HCT116 (cell line): ENCODE results near the gene SYT11. TPM values are rescaled to one million over a fixed set of nuclear protein-coding genes. Genes with fewer than 3 reads are reported as not detected.

Experiments used
- ATAC-seq: fragments of 200-7000 bp; cut with Tn5 transposase; 2 replicates; pipeline ENCODE4 v1.9.1; 2020; ENCODE audit warnings: mild to moderate bottlenecking, moderate library complexity
- BruUV-seq: library from RNA; stranded (reverse); fragments of 400-500 nt; replicated peaks from 2 replicates; lab custom pipeline; 2021; lab: Mats Ljungman, UMichigan
- CTCF ChIA-PET: fragments of 300-600 bp; sonication (Branson Sonifier 250); formaldehyde crosslinking; loops from one replicate; lab custom pipeline; 2021; ENCODE audit warnings: antibody characterized with exemption; lab: Charles Lee
- POLR2A ChIA-PET: fragments of 300-600, 350-600 bp; sonication (Branson Sonifier 250); formaldehyde crosslinking; loops from one replicate; lab custom pipeline; 2021; ENCODE audit warnings: antibody characterized with exemption; lab: Charles Lee
- RAD21 ChIA-PET, 2 experiments: fragments of 300-600 bp; sonication (Branson Sonifier 250); formaldehyde crosslinking; loops; one replicate each; lab custom pipeline; 2023; ENCODE audit warnings: low total read pairs in 2 of 2; ENCODE audit not compliant: uncharacterized antibody in 2 of 2, unreplicated experiment in 2 of 2, low non-redundant PET in 1 of 2; lab: Charles Lee
- DNase-seq: peaks from one replicate; pipeline ENCODE4 v3.0.0-alpha.2; 2010; ENCODE audit warnings: low read depth, low spot score
- H2AFZ ChIP-seq: fragments of 200-600 bp; shearing (Covaris generic), sonication (generic); 2 replicates; pipeline ENCODE4 v1.6.1; 2017; ENCODE audit warnings: low read depth, mixed run types, mixed read lengths, antibody characterized with exemption, low read length; ENCODE audit not compliant: poor library complexity, severe bottlenecking
- H3K27ac ChIP-seq: 2 replicates; pipeline ENCODE4 v1.5.1; 2012; ENCODE audit warnings: low read depth, low read length
- H3K27me3 ChIP-seq: fragments of 200-600 bp; sonication (generic); 2 replicates; pipeline ENCODE4 v1.6.1; 2016; ENCODE audit warnings: mixed run types, low read length, mixed read lengths; ENCODE audit not compliant: insufficient read depth
- H3K36me3 ChIP-seq, 2 experiments: fragments of 200-500 bp in 1 of 2; fragments of 200-600 bp in 1 of 2; sonication (Bioruptor generic) in 1 of 2; sonication (generic) in 1 of 2; 2 replicates each; pipeline versions ENCODE4 v1.5.1 to v1.6.1; 2014 to 2016; ENCODE audit warnings: low read length in 2 of 2, inconsistent platforms in 1 of 2, mixed read lengths in 1 of 2, mixed run types in 1 of 2; ENCODE audit not compliant: insufficient read depth in 2 of 2, control insufficient read depth in 1 of 2
- H3K4me1 ChIP-seq, 2 experiments: fragments of 200-600 bp in 1 of 2; sonication (generic) in 1 of 2; 2 replicates each; pipeline versions ENCODE4 v1.5.1 to v1.6.1; 2012 to 2017; ENCODE audit warnings: low read length in 2 of 2, inconsistent platforms in 1 of 2, mild to moderate bottlenecking in 1 of 2, mixed read lengths in 1 of 2, mixed run types in 1 of 2, moderate library complexity in 1 of 2; ENCODE audit not compliant: insufficient read depth in 2 of 2, control insufficient read depth in 1 of 2
- H3K4me2 ChIP-seq: fragments of 200-600 bp; sonication (generic); 2 replicates; pipeline ENCODE4 v1.6.1; 2017; ENCODE audit warnings: mixed run types, low read length, mixed read lengths
- H3K4me3 ChIP-seq, 2 experiments: fragments of 200-600 bp in 1 of 2; sonication (generic) in 1 of 2; replicated peaks in 1 of 2; 2 replicates each; pipeline ENCODE4 v1.5.1; 2011 to 2016; ENCODE audit warnings: low read length in 2 of 2, control low read depth in 1 of 2, low read depth in 1 of 2, mild to moderate bottlenecking in 1 of 2, mixed read lengths in 1 of 2, mixed run types in 1 of 2
- H3K79me2 ChIP-seq: fragments of 200-600 bp; sonication (generic); 2 replicates; pipeline ENCODE4 v1.6.1; 2017; ENCODE audit warnings: mild to moderate bottlenecking, mixed run types, low read length, moderate library complexity, mixed read lengths; ENCODE audit not compliant: insufficient read depth
- H3K9ac ChIP-seq: fragments of 200-600 bp; sonication (generic); 2 replicates; pipeline ENCODE4 v1.6.1; 2016; ENCODE audit warnings: low read length, mixed read lengths
- H3K9me2 ChIP-seq: fragments of 200-600 bp; sonication (generic), shearing (Covaris generic); 2 replicates; pipeline ENCODE4 v1.6.1; 2017; ENCODE audit warnings: mixed run types, mild to moderate bottlenecking, moderate library complexity; ENCODE audit not compliant: insufficient read depth
- H3K9me3 ChIP-seq, 2 experiments: fragments of 200-500 bp in 1 of 2; fragments of 200-600 bp in 1 of 2; sonication (Bioruptor generic) in 1 of 2; sonication (generic) in 1 of 2; 2 replicates each; pipeline ENCODE4 v1.6.1; 2014 to 2017; ENCODE audit warnings: low read length in 2 of 2, mixed read lengths in 2 of 2, inconsistent platforms in 1 of 2, low read depth in 1 of 2, mild to moderate bottlenecking in 1 of 2, mixed run types in 1 of 2, moderate library complexity in 1 of 2; ENCODE audit not compliant: control insufficient read depth in 1 of 2, insufficient read depth in 1 of 2
- H4K20me1 ChIP-seq: fragments of 200-600 bp; sonication (generic), shearing (Covaris generic); 2 replicates; pipeline ENCODE4 v1.6.1; 2017; ENCODE audit warnings: mixed run types, mild to moderate bottlenecking, moderate library complexity; ENCODE audit not compliant: insufficient read depth
- CBX3 ChIP-seq: IDR thresholded peaks from 2 replicates; pipeline ENCODE4 v1.6.1; 2012; ENCODE audit warnings: low read depth
- CEBPB ChIP-seq: IDR thresholded peaks from 2 replicates; pipeline ENCODE4 v1.6.1; 2012; ENCODE audit warnings: low read depth
- CTCF ChIP-seq, 3 experiments: fragments of 200-600 bp in 1 of 3; sonication (generic) in 1 of 3; IDR thresholded peaks in 2 of 3; conservative IDR thresholded peaks in 1 of 3; 2 replicates each; pipeline ENCODE4 v1.5.1; 2012 to 2017; ENCODE audit warnings: low read depth in 2 of 3, low read length in 2 of 3, antibody characterized with exemption in 1 of 3, borderline replicate concordance in 1 of 3, control low read depth in 1 of 3, mild to moderate bottlenecking in 1 of 3, mixed read lengths in 1 of 3, mixed run types in 1 of 3, moderate library complexity in 1 of 3; ENCODE audit not compliant: insufficient read depth in 1 of 3
- EGR1 ChIP-seq: IDR thresholded peaks from 2 replicates; pipeline ENCODE4 v1.6.1; 2012; ENCODE audit warnings: low read depth
- EZH2 ChIP-seq: fragments of 200-600 bp; sonication (generic); IDR thresholded peaks from 2 replicates; pipeline ENCODE4 v1.6.1; 2017; ENCODE audit warnings: antibody characterized with exemption, mixed run types
- EZH2phosphoT487 ChIP-seq: fragments of 200-600 bp; IDR thresholded peaks from 2 replicates; pipeline ENCODE4 v1.6.1; 2018; ENCODE audit warnings: antibody characterized with exemption, borderline replicate concordance
- FOSL1 ChIP-seq: IDR thresholded peaks from 2 replicates; pipeline ENCODE4 v1.6.1; 2012; ENCODE audit warnings: low read depth
- JUND ChIP-seq: IDR thresholded peaks from 2 replicates; pipeline ENCODE4 v1.6.1; 2012
- MAX ChIP-seq: IDR thresholded peaks from 2 replicates; pipeline ENCODE4 v1.6.1; 2012
- POLR2A ChIP-seq: IDR thresholded peaks from 2 replicates; pipeline ENCODE4 v1.7.0; 2011; ENCODE audit warnings: borderline replicate concordance; ENCODE audit not compliant: insufficient read depth, insufficient read length; ENCODE audit errors: extremely low read depth
- REST ChIP-seq: IDR thresholded peaks from 2 replicates; pipeline ENCODE4 v1.6.1; 2012; ENCODE audit warnings: low read depth
- SIN3A ChIP-seq: IDR thresholded peaks from 2 replicates; pipeline ENCODE4 v1.6.1; 2012; ENCODE audit warnings: low read depth
- SP1 ChIP-seq: IDR thresholded peaks from 2 replicates; pipeline ENCODE4 v1.6.1; 2012; ENCODE audit warnings: low read depth
- SRF ChIP-seq: IDR thresholded peaks from 2 replicates; pipeline ENCODE4 v1.6.1; 2012; ENCODE audit warnings: low read depth
- TCF7L2 ChIP-seq: IDR thresholded peaks from 2 replicates; pipeline ENCODE4 v1.7.0; 2011; ENCODE audit warnings: borderline replicate concordance, inconsistent platforms; ENCODE audit not compliant: insufficient read depth, insufficient read length; ENCODE audit errors: extremely low read depth
- YY1 ChIP-seq: IDR thresholded peaks from 2 replicates; pipeline ENCODE4 v1.6.1; 2011; ENCODE audit warnings: low read length, low read depth, moderate library complexity, mild to moderate bottlenecking; ENCODE audit not compliant: insufficient replicate concordance; ENCODE audit errors: extremely low read depth
- ZBTB33 ChIP-seq: IDR thresholded peaks from 2 replicates; pipeline ENCODE4 v1.6.1; 2011; ENCODE audit warnings: mild to moderate bottlenecking, low read length, moderate library complexity; ENCODE audit not compliant: insufficient replicate concordance; ENCODE audit errors: extremely low read depth
- ZFX ChIP-seq: fragments of 450-650 bp; IDR thresholded peaks from 2 replicates; pipeline ENCODE4 v1.6.1; 2017
- ZNF274 ChIP-seq: fragments of 200-500 bp; sonication (Bioruptor generic); IDR thresholded peaks from 2 replicates; pipeline ENCODE4 v1.6.1; 2014; ENCODE audit warnings: mild to moderate bottlenecking, low read depth, low read length, inconsistent platforms
- intact Hi-C: fragments of 100-400 bp; cut with micrococcal nuclease; formaldehyde crosslinking; loops from 2 replicates; pipeline ENCODE4 v1.10.0; 2022
- total RNA-seq: library from RNA; stranded (reverse); gene quantifications from one replicate; pipeline ENCODE4 v1.2.1, GENCODE V29; 2021; ENCODE audit not compliant: unreplicated experiment

SYT11 gene
- total RNA-seq, 1 experiment from 2014 or later = 0.17 TPM

- Histone ChIP-seq H3K27me3 (no peaks in the 10 kb centered on the region), H3K9me3 (no peaks in the 10 kb centered on the region), H3K9me2 (no peaks in the 10 kb centered on the region), H3K79me2 (peaks cover 1% of the 10 kb centered on the region; the same call in 1 of the 2 replicates), H3K9ac (peak overlapping the region; percentile 55), H3K4me2 (peak overlapping the region; percentile 69), H3K36me3 (peaks cover 4 to 13% of the 10 kb centered on the region in 2 experiments; a peak in 3 of 4 replicates), H2AFZ (no peak overlapping the region), H3K4me3 (peak overlapping the region in 1 of 2 experiments; percentile 37; a peak in 2 of 4 replicates), H3K27ac (peak overlapping the region; percentile 81), H4K20me1 (peaks cover under 1% of the 10 kb centered on the region; the same call in 1 of the 2 replicates), H3K4me1 (peaks cover 27 to 41% of the 10 kb centered on the region in 2 experiments)
- POLR2A ChIA-PET = interaction anchor here (0.7 to 1.6 kb wide), 3 partner anchors 41 to 90 kb away, joined by 3 to 5 read pairs (median 4); partner anchors contain the start of gene KHDC4
- ATAC-seq (peak; percentile 58), DNase-seq (peak; percentile 27)
- CTCF ChIA-PET = interaction anchor here (1.6 kb wide), 1 partner anchor 9 kb away, joined by 3 read pairs; no protein-coding TSS in a partner anchor
- intact Hi-C loops = no loop called here
- RAD21 ChIA-PET = interaction anchor here in 1 of 2 experiments (0.6 kb wide), 1 partner anchor 60 kb away, joined by 4 read pairs; no protein-coding TSS in a partner anchor
- BruUV-seq = TSS peak; percentile 81
- TF ChIP-seq EZH2phosphoT487 (no peak), REST (no peak), EGR1 (no peak), TCF7L2 (no peak), SRF (0 out of 2 replicates have a peak, but pooled peaks have one; percentile 46), FOSL1 (peak; percentile 49), ZNF274 (no peak), MAX (peak; percentile 65), YY1 (no peak), SP1 (no peak; the same call in 1 of the 2 replicates), CTCF (IDR thresholded peaks at IDR 0.05 in 2 of 3, conservative IDR thresholded peaks at IDR 0.05 in 1 of 3; ENCODE audit: borderline replicate concordance in 1 of 3, insufficient read depth in 1 of 3, low read depth in 2 of 3, low read length in 2 of 3) (no peak), ZBTB33 (no peak), ZFX (no peak), JUND (peak; percentile 63), CEBPB (no peak; the same call in 1 of the 2 replicates), CBX3 (no peak), SIN3A (no peak), POLR2A (no peak), EZH2 (no peak)
Observed at GRCh38 chr1:155893389-155894142, 34.2 kb downstream of the SYT11 start.
